ENCODE data around the gene PLAC9. TPM values are rescaled to one million over a fixed set of nuclear protein-coding genes. Genes with fewer than 3 reads are reported as not detected.

The PLAC9 gene
- total and polyA plus RNA-seq, 8 donors = 0.63 to 14.6 (median 3.0) TPM

DNA sequence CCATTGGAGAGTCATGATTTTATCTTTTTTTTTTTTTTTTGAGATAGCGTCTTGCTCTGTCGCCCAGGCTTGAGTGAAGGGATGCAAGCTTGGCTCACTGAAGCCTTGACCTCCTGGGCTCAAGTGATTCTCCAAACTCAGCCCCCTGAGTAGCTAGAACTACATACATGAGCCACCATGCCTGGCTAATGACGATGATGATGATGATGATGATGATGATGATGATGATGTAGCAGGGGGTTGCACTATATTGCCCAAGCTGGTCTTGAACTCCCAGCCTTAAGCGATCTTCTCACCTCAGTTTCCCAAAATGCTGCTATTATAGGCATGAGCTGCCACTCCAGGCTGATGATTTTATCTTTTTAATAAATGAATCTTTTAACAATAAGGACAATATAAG, 13.9 kb upstream of the PLAC9 start:
- ATAC-seq = no peak
- Histone ChIP-seq H3K27me3 (no peaks in the 10 kb centered on the region), H3K4me1 (no peaks in the 10 kb centered on the region), H3K9me3 (no peaks in the 10 kb centered on the region), H3K36me3 (no peaks in the 10 kb centered on the region), H3K4me3 (no peak overlapping the region), H3K27ac (no peak overlapping the region)
- TF ChIP-seq, protein P1, sequence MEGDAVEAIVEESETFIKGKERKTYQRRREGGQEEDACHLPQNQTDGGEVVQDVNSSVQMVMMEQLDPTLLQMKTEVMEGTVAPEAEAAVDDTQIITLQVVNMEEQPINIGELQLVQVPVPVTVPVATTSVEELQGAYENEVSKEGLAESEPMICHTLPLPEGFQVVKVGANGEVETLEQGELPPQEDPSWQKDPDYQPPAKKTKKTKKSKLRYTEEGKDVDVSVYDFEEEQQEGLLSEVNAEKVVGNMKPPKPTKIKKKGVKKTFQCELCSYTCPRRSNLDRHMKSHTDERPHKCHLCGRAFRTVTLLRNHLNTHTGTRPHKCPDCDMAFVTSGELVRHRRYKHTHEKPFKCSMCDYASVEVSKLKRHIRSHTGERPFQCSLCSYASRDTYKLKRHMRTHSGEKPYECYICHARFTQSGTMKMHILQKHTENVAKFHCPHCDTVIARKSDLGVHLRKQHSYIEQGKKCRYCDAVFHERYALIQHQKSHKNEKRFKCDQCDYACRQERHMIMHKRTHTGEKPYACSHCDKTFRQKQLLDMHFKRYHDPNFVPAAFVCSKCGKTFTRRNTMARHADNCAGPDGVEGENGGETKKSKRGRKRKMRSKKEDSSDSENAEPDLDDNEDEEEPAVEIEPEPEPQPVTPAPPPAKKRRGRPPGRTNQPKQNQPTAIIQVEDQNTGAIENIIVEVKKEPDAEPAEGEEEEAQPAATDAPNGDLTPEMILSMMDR (IDR thresholded peaks at IDR 0.05) = no peak
- no peak for FAIRE-seq
- intact Hi-C loops (cut with DNase I) = no loop called here
- 81 to 85% methylated on average over 4 of the region's 4 CpGs for WGBS, 2 donors
- DNase-seq = no peak

DNA sequence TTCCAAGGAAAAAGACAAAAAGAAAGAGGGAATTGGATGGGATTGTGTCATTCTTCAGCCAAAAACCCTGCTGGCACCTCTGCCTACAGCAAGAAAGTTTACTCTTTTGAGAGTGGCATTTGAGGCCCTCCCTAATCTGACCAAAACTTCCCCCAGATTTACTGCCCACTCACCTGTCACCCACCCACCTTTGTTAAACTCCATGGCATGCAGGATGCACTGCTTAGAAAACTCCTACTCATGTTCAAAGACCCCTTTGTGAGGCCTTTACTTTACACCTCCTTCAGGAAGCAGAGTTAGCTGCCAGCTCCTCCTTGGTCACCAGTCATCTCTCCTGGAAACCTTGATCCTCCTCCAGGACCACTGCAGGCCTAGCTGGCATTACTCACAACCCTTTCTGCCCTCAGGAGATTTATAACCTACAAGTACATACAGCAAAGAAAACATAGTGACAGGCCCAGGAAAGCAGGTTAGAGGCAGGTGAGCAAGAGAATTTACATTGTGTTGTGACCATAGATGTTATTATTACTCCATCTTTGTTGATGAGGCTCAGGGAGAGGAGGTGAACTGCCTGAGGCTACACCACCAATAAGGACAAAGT, 10.3 kb upstream of the PLAC9 start:
- no peaks in the 10 kb centered on the region for H3K4me1 ChIP-seq
- no peak overlapping the region for H3K4me3 ChIP-seq
- ATAC-seq (no peak), DNase-seq (no peak), FAIRE-seq (no peak)
- H3K9me3 ChIP-seq = no peaks in the 10 kb centered on the region
- H3K27me3 ChIP-seq = no peaks in the 10 kb centered on the region
- H3K36me3 ChIP-seq = no peaks in the 10 kb centered on the region
- TF ChIP-seq, protein P1 (IDR thresholded peaks at IDR 0.05) = no peak
- intact Hi-C loops (cut with DNase I) = no loop called here
- H3K27ac ChIP-seq = no peak overlapping the region

DNA sequence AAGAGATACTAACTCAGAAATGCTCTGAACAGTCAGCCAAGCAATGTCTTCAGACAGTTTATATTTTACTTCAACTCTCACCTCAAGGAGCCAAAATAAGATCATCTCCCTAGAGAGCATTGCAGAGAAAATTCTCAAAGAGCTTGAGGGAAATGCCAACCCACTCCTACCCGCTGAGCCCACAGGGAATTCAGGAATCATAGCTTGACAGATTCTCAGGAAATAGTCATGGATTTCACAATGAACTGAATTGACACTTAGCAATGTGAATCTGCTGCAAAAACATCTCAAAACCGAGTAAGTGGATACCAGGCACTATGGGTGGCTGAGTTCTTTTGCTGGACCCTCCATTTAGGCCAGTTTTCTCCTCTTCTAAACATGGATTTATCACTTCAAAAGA, 9.8 kb upstream of the PLAC9 start:
- DNase-seq (no peak), FAIRE-seq (no peak), ATAC-seq (peak in 1 of 4 donors; percentile 30)
- H3K27ac ChIP-seq = no peak overlapping the region
- H3K9me3 ChIP-seq = no peaks in the 10 kb centered on the region
- TF ChIP-seq, protein P1 (IDR thresholded peaks at IDR 0.05) = no peak
- intact Hi-C loops (cut with DNase I) = no loop called here
- H3K4me3 ChIP-seq = no peak overlapping the region
- whole genome bisulfite sequencing, 2 donors = 71 to 74% methylated on average over 2 of the region's 2 CpGs
- no peaks in the 10 kb centered on the region for H3K36me3 ChIP-seq
- H3K4me1 ChIP-seq = no peaks in the 10 kb centered on the region
- no peaks in the 10 kb centered on the region for H3K27me3 ChIP-seq

- Histone ChIP-seq H3K27ac (no peak overlapping the region), H3K36me3 (no peaks in the 10 kb centered on the region), H3K27me3 (no peaks in the 10 kb centered on the region), H3K4me3 (no peak overlapping the region), H3K9me3 (no peaks in the 10 kb centered on the region), H3K4me1 (no peaks in the 10 kb centered on the region)
- WGBS, 2 donors = 39 to 54% methylated on average over 4 of the region's 4 CpGs
- DNase-seq (no peak), FAIRE-seq (no peak), ATAC-seq (peak in 1 of 4 donors; percentile 29)
- TF ChIP-seq, protein P1 (IDR thresholded peaks at IDR 0.05) = no peak
- intact Hi-C loops (cut with DNase I) = no loop called here
These were observed 5.7 kb upstream of the PLAC9 start for GRCh38 chr10:80126876-80127275.

DNA sequence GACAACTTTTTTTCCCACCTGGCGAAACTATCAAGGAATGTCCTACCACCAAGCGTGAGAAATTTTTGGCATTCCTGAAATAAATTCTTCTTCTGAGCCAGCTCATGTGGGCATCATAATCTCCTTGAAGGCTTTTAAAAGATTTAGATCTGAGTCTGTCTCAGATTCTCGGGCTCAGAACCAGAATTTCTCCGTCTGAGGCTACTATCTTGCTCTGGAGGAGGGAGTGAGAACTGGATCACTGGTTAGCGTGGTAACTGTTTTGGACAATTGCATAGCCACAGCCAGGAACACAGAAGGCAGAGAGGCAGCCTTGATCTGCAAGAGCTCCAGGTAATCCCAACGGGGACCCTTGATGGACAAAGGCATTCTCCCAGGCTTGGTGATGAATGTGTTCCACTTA, 1.0 kb upstream of the PLAC9 start:
- no peak overlapping the region for H3K27ac ChIP-seq
- WGBS, 2 donors = 76 to 85% methylated on average over 6 of the region's 6 CpGs
- H3K4me3 ChIP-seq = no peak overlapping the region
- H3K4me1 ChIP-seq = no peaks in the 10 kb centered on the region
- FAIRE-seq (no peak), DNase-seq (no peak), ATAC-seq (no peak)
- TF ChIP-seq, protein P1 (IDR thresholded peaks at IDR 0.05) = no peak
- intact Hi-C loops (cut with DNase I) = no loop called here
- H3K27me3 ChIP-seq = no peaks in the 10 kb centered on the region
- H3K36me3 ChIP-seq = no peaks in the 10 kb centered on the region
- H3K9me3 ChIP-seq = no peaks in the 10 kb centered on the region
